DOHH2 (cell line): Measurements from ENCODE around the gene DTNB.
"Not testable (repeated sequence)": the region's sequence is repeated elsewhere in the genome, so short reads cannot be mapped to it uniquely, and the experiment has no call there.

Source experiments
- H3F3A ChIP-seq: fragments of 200-600 bp; sonication (generic), shearing (Covaris generic); 2 replicates; pipeline ENCODE4 v1.6.0; 2016; ENCODE audit warnings: antibody characterized with exemption, mild to moderate bottlenecking; ENCODE audit not compliant: control insufficient read depth, insufficient read depth
- H3K27ac ChIP-seq: fragments of 200-600 bp; sonication (generic); 2 replicates; pipeline ENCODE4 v1.5.1; 2014; ENCODE audit warnings: low read depth, mild to moderate bottlenecking, low read length, moderate library complexity
- H3K27me3 ChIP-seq: fragments of 200-600 bp; sonication (generic); 2 replicates; pipeline ENCODE4 v1.6.1; 2014; ENCODE audit warnings: mild to moderate bottlenecking, low read length, mixed read lengths; ENCODE audit not compliant: control insufficient read depth
- H3K36me3 ChIP-seq: fragments of 200-600 bp; sonication (generic); 2 replicates; pipeline ENCODE4 v1.6.1; 2014; ENCODE audit warnings: mild to moderate bottlenecking, low read length, moderate library complexity, mixed read lengths; ENCODE audit not compliant: control insufficient read depth
- H3K4me1 ChIP-seq: fragments of 200-600 bp; sonication (generic); 2 replicates; pipeline ENCODE4 v1.6.1; 2014; ENCODE audit warnings: mild to moderate bottlenecking, low read length, mixed read lengths; ENCODE audit not compliant: control insufficient read depth
- H3K4me2 ChIP-seq: fragments of 200-600 bp; sonication (generic); 2 replicates; pipeline ENCODE4 v1.6.0; 2014; ENCODE audit warnings: mild to moderate bottlenecking, low read length, moderate library complexity
- H3K4me3 ChIP-seq: fragments of 200-600 bp; sonication (generic); 2 replicates; pipeline ENCODE4 v1.5.1; 2014; ENCODE audit warnings: mild to moderate bottlenecking, low read length, mixed read lengths
- H3K79me2 ChIP-seq: fragments of 200-600 bp; sonication (generic); 2 replicates; pipeline ENCODE4 v1.6.1; 2014; ENCODE audit warnings: mild to moderate bottlenecking, low read length, mixed read lengths; ENCODE audit not compliant: control insufficient read depth
- H3K9me2 ChIP-seq: fragments of 200-600 bp; sonication (generic); replicated peaks from 2 replicates; pipeline ENCODE4 v1.6.1; 2014; ENCODE audit warnings: mild to moderate bottlenecking, low read length, mixed read lengths; ENCODE audit not compliant: control insufficient read depth
- H3K9me3 ChIP-seq: fragments of 200-600 bp; sonication (generic); 2 replicates; pipeline ENCODE4 v1.6.1; 2014; ENCODE audit warnings: antibody characterized with exemption, low read length, mixed read lengths; ENCODE audit not compliant: control insufficient read depth, insufficient read depth
- H4K20me1 ChIP-seq: fragments of 200-600 bp; sonication (generic); 2 replicates; pipeline ENCODE4 v1.6.0; 2014; ENCODE audit warnings: low read depth, mild to moderate bottlenecking, antibody characterized with exemption, low read length, moderate library complexity; ENCODE audit not compliant: control insufficient read depth, insufficient read depth
- EZH2phosphoT487 ChIP-seq: fragments of 200-600 bp; sonication (generic); IDR thresholded peaks from 2 replicates; pipeline ENCODE4 v1.6.1; 2017; ENCODE audit warnings: borderline replicate concordance, mild to moderate bottlenecking, antibody characterized with exemption, low read length, moderate library complexity, mixed read lengths
- TF ChIP-seq, protein P1 (sequence below): fragments of 200-600 bp; sonication (generic); IDR thresholded peaks from one replicate; pipeline ENCODE4 v1.5.1; 2014; ENCODE audit warnings: antibody characterized with exemption, mild to moderate bottlenecking, low read depth, low read length; ENCODE audit not compliant: poor library complexity, severe bottlenecking

The DTNB gene

DNA sequence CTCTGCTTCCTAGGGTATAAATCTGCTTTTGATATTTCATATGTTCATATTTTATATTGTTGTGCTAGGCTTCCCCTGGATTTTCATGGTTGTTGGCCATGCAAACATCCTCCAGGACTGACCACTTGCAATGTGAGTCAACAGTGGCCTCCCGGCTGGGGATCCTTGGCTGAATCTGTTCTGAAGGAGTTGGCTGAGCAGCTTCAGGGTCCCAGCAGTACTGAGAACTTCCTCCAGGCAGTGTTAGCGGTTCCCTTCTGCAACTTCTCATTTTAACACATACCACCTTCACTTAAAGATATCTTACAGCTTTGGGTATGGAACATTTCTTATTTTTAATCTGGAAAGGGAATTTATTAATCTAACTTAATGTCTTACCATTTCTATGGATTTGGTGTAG is 122.1 kb downstream of the DTNB start:
- Histone ChIP-seq H3K4me1 (peaks cover 11% of the 10 kb centered on the region), H3K9me3 (no peaks in the 10 kb centered on the region), H3K27ac (no peak overlapping the region), H3K4me2 (no peak overlapping the region), H3K36me3 (no peaks in the 10 kb centered on the region), H3K27me3 (no peaks in the 10 kb centered on the region), H4K20me1 (no peaks in the 10 kb centered on the region), H3K9me2 (no peaks in the 10 kb centered on the region), H3K4me3 (no peak overlapping the region), H3K79me2 (no peaks in the 10 kb centered on the region), H3F3A (peaks cover 2% of the 10 kb centered on the region; the same call in 1 of the 2 replicates)
- TF ChIP-seq, protein P1, sequence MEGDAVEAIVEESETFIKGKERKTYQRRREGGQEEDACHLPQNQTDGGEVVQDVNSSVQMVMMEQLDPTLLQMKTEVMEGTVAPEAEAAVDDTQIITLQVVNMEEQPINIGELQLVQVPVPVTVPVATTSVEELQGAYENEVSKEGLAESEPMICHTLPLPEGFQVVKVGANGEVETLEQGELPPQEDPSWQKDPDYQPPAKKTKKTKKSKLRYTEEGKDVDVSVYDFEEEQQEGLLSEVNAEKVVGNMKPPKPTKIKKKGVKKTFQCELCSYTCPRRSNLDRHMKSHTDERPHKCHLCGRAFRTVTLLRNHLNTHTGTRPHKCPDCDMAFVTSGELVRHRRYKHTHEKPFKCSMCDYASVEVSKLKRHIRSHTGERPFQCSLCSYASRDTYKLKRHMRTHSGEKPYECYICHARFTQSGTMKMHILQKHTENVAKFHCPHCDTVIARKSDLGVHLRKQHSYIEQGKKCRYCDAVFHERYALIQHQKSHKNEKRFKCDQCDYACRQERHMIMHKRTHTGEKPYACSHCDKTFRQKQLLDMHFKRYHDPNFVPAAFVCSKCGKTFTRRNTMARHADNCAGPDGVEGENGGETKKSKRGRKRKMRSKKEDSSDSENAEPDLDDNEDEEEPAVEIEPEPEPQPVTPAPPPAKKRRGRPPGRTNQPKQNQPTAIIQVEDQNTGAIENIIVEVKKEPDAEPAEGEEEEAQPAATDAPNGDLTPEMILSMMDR = no peak
- TF ChIP-seq EZH2phosphoT487 = no peak

DNA sequence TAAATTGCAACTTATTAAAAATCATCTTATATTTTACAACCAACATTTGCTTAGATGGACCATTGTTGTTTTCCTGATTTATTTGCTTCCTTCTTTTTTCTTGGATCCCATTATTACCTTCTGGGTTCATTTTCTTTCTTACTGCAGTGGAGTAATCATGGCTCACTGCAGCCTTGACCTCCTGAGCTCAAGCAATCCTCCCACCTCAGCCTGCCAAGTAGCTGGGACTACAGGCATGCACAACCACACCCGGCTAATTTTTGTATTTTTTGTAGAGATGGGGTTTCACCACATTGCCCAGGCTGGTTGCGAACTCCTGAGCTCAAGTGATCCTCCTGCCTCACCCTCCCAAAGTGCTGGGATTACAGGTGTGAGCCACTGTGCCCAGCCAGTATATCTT is 123.8 kb downstream of the DTNB start:
- H3K79me2 ChIP-seq, H3K27me3 ChIP-seq, H3K27ac ChIP-seq, H4K20me1 ChIP-seq, H3K9me2 ChIP-seq, H3K4me2 ChIP-seq, H3K36me3 ChIP-seq, H3K9me3 ChIP-seq, H3K4me3 ChIP-seq, H3F3A ChIP-seq: not testable (repeated sequence)
- peaks cover 11% of the 10 kb centered on the region for H3K4me1 ChIP-seq

DNA sequence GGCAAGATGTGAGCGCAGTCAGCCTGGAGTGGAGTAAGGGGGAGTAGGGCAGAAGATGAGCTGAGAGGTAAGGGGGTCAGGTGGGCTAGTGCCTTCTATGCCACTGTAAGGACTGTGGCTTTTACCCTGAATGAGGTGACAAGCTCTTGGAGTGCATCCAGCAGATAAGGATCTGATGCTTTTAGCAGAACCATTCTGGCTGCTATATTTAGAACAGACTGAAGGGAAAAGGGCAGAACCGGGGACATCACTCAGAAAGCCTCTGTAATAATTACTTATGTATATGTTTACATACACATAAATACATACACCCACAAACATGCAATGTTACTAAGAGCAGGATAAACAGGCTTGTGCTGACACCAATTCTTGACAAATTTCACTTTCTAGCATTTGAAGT is 124.8 kb downstream of the DTNB start:
- H3K4me1 ChIP-seq = peaks cover 11% of the 10 kb centered on the region

DNA sequence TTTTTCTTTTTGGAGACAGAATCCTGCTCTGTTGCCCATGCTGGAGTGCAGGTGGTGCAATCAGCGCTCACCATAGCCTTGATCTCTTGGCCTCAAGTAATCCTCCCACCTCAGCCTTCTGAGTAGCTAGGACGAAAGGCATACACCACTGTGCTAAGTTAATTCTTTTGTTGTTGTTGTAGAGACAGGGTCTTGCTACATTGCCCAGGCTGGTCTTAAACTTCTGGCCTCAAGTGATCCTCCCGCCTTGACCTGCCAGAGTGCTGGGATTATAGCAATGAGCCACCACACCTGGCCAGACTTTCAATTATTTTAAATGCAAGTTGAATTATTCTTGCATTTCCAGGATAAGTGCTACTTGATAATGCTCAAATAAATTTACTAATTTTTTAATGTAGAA is 126.5 kb downstream of the DTNB start:
- H3K9me2 ChIP-seq = no peaks in the 10 kb centered on the region
- H3F3A ChIP-seq = peaks cover under 1% of the 10 kb centered on the region; the same call in 1 of the 2 replicates
- no peaks in the 10 kb centered on the region for H3K36me3 ChIP-seq
- H3K4me3 ChIP-seq = no peak overlapping the region
- no peaks in the 10 kb centered on the region for H3K79me2 ChIP-seq
- H3K4me2 ChIP-seq = no peak overlapping the region
- no peak overlapping the region for H3K27ac ChIP-seq
- no peaks in the 10 kb centered on the region for H3K9me3 ChIP-seq
- no peaks in the 10 kb centered on the region for H3K27me3 ChIP-seq
- H3K4me1 ChIP-seq = peaks cover 5% of the 10 kb centered on the region
- TF ChIP-seq, protein P1 = no peak
- no peak for TF ChIP-seq EZH2phosphoT487
- no peaks in the 10 kb centered on the region for H4K20me1 ChIP-seq

More for the DNA sequence above, 124.8 kb downstream of the DTNB start:
- Histone ChIP-seq H3K36me3 (no peaks in the 10 kb centered on the region), H3K9me3 (no peaks in the 10 kb centered on the region), H3K27ac (no peak overlapping the region), H3K27me3 (no peaks in the 10 kb centered on the region), H3K4me3 (no peak overlapping the region), H3K4me2 (no peak overlapping the region), H3F3A (peaks cover 2% of the 10 kb centered on the region; the same call in 1 of the 2 replicates), H4K20me1 (no peaks in the 10 kb centered on the region), H3K79me2 (no peaks in the 10 kb centered on the region), H3K9me2 (no peaks in the 10 kb centered on the region)
- TF ChIP-seq, protein P1 = no peak
- TF ChIP-seq EZH2phosphoT487 = no peak
